IMR-90 (cell line): ENCODE results near the gene SPTLC2. TPM values are rescaled to one million over a fixed set of nuclear protein-coding genes. Genes with fewer than 3 reads are reported as not detected.

Source experiments
- ATAC-seq: fragments of 200-7000 bp; cut with Tn5 transposase; 2 replicates; pipeline ENCODE4 v1.9.1; 2020; ENCODE audit warnings: low read depth, mild to moderate bottlenecking, moderate library complexity
- BruUV-seq: library from RNA; stranded (reverse); fragments of 400-500 nt; replicated peaks from 2 replicates; lab custom pipeline; 2021; lab: Mats Ljungman, UMichigan
- CTCF ChIA-PET: fragments of 300-600 bp; formaldehyde crosslinking; extraction: SDS; loops from one replicate; lab custom pipeline; 2021; ENCODE audit warnings: antibody characterized with exemption; lab: Yijun Ruan, JAX
- POLR2A ChIA-PET: fragments of 300-600 bp; sonication (Branson Sonifier 250); formaldehyde crosslinking; loops from one replicate; lab custom pipeline; 2022; ENCODE audit warnings: antibody characterized with exemption; ENCODE audit not compliant: unreplicated experiment; lab: Charles Lee
- DNase-seq: peaks from one replicate; pipeline ENCODE4 v3.0.0; 2013
- H2AFZ ChIP-seq: replicated peaks from 2 replicates; pipeline ENCODE3; 2013; ENCODE audit warnings: low read length, mild to moderate bottlenecking; ENCODE audit not compliant: poor library complexity
- H2AK5ac ChIP-seq: 2 replicates; pipeline ENCODE4 v1.6.1; 2013; ENCODE audit warnings: low read depth, low read length, inconsistent platforms
- H2AK9ac ChIP-seq: replicated peaks from 2 replicates; pipeline ENCODE3; 2013; ENCODE audit warnings: mild to moderate bottlenecking, low read depth, low read length, moderate library complexity; ENCODE audit not compliant: poor library complexity
- H2BK120ac ChIP-seq: 2 replicates; pipeline ENCODE4 v1.6.1; 2013; ENCODE audit warnings: low read depth, low read length, inconsistent platforms
- H2BK15ac ChIP-seq: 3 replicates; pipeline ENCODE4 v1.6.1; 2013; ENCODE audit warnings: low read depth, low read length, inconsistent platforms
- H2BK20ac ChIP-seq: 2 replicates; pipeline ENCODE4 v1.6.1; 2013; ENCODE audit warnings: low read depth, mild to moderate bottlenecking, inconsistent platforms, low read length, moderate library complexity
- H2BK5ac ChIP-seq: 2 replicates; pipeline ENCODE4 v1.6.1; 2013; ENCODE audit warnings: mild to moderate bottlenecking, low read depth, low read length, inconsistent platforms; ENCODE audit not compliant: poor library complexity, severe bottlenecking
- H3K14ac ChIP-seq: replicated peaks from 2 replicates; pipeline ENCODE4 v1.6.1; 2013; ENCODE audit warnings: low read depth, low read length, inconsistent platforms
- H3K18ac ChIP-seq: 2 replicates; pipeline ENCODE4 v1.6.1; 2013; ENCODE audit warnings: low read depth, low read length, control low read depth
- H3K23ac ChIP-seq: 2 replicates; pipeline ENCODE4 v1.6.1; 2013; ENCODE audit warnings: low read depth, low read length, inconsistent platforms
- H3K27ac ChIP-seq: 2 replicates; pipeline ENCODE4 v1.5.1; 2013; ENCODE audit warnings: mild to moderate bottlenecking, control low read depth, low read length; ENCODE audit not compliant: insufficient read depth
- H3K27me3 ChIP-seq: 2 replicates; pipeline ENCODE4 v1.6.1; 2013; ENCODE audit warnings: low read length; ENCODE audit not compliant: control insufficient read depth, insufficient read depth
- H3K36me3 ChIP-seq: 2 replicates; pipeline ENCODE4 v1.6.1; 2013; ENCODE audit warnings: low read length, mixed read lengths; ENCODE audit not compliant: control insufficient read depth, insufficient read depth
- H3K4ac ChIP-seq: 2 replicates; pipeline ENCODE4 v1.6.1; 2013; ENCODE audit warnings: low read depth, low read length, inconsistent platforms
- H3K4me1 ChIP-seq: 2 replicates; pipeline ENCODE4 v1.6.1; 2013; ENCODE audit warnings: low read length, mixed read lengths; ENCODE audit not compliant: control insufficient read depth, insufficient read depth
- H3K4me2 ChIP-seq: 2 replicates; pipeline ENCODE4 v1.6.1; 2013; ENCODE audit warnings: low read depth, mild to moderate bottlenecking, control low read depth, low read length, moderate library complexity
- H3K4me3 ChIP-seq: 2 replicates; pipeline ENCODE4 v1.5.1; 2013; ENCODE audit warnings: low read depth, mild to moderate bottlenecking, control low read depth, low read length, moderate library complexity; ENCODE audit not compliant: insufficient read depth
- H3K56ac ChIP-seq: 2 replicates; pipeline ENCODE4 v1.6.1; 2013; ENCODE audit warnings: low read length, inconsistent platforms; ENCODE audit not compliant: insufficient read depth; ENCODE audit errors: extremely low read depth
- H3K79me1 ChIP-seq, 2 experiments: 2 replicates each; pipeline ENCODE4 v1.6.1; 2013; ENCODE audit warnings: low read length in 2 of 2, inconsistent platforms in 1 of 2, low read depth in 1 of 2
- H3K9ac ChIP-seq: 2 replicates; pipeline ENCODE4 v1.6.1; 2013; ENCODE audit warnings: low read depth, low read length, control low read depth
- H3K9me1 ChIP-seq: 2 replicates; pipeline ENCODE4 v1.6.1; 2013; ENCODE audit warnings: low read length, inconsistent platforms; ENCODE audit not compliant: insufficient read depth
- H3K9me3 ChIP-seq: 2 replicates; pipeline ENCODE4 v1.6.1; 2013; ENCODE audit warnings: low read length; ENCODE audit not compliant: control insufficient read depth, insufficient read depth
- H4K20me1 ChIP-seq: 2 replicates; pipeline ENCODE4 v1.6.1; 2013; ENCODE audit warnings: low read length, inconsistent platforms; ENCODE audit not compliant: insufficient read depth
- H4K5ac ChIP-seq: 2 replicates; pipeline ENCODE4 v1.6.1; 2013; ENCODE audit warnings: mild to moderate bottlenecking, low read depth, low read length, control low read depth
- H4K8ac ChIP-seq, 2 experiments: 2 replicates each; pipeline ENCODE4 v1.6.1; 2013; ENCODE audit warnings: low read depth in 2 of 2, low read length in 2 of 2, control low read depth in 1 of 2, inconsistent platforms in 1 of 2
- H4K91ac ChIP-seq: 2 replicates; pipeline ENCODE4 v1.6.1; 2013; ENCODE audit warnings: low read depth, low read length, inconsistent platforms; ENCODE audit not compliant: insufficient read depth
- USF2 ChIP-seq: fragments of 150-350 bp; IDR thresholded peaks from 2 replicates; pipeline ENCODE4 v1.6.1; 2017; ENCODE audit warnings: mild to moderate bottlenecking, antibody characterized with exemption, low read length, low read depth
- WGBS, 2 experiments: methylation state at CpG; one replicate each; pipeline versions ENCODE4 v1.1.5 to v1.1.7; 2013; ENCODE audit warnings: missing lambda C conversion rate in 2 of 2; ENCODE audit not compliant: insufficient read length in 1 of 2; ENCODE audit errors: extremely low coverage in 2 of 2; 5-methylcytosine and 5-hydroxymethylcytosine counted together
- dilution Hi-C: fragments of 300-500 bp; cut with HindIII; formaldehyde crosslinking; loops from one replicate; pipeline ENCODE4 v1.14.3; 2018; ENCODE audit warnings: low sequenced_read_pairs; ENCODE audit not compliant: unreplicated experiment
- in situ Hi-C: fragments of 300-500 bp; cut with MboI; formaldehyde crosslinking; loops from 3 replicates; pipeline ENCODE4 v1.14.3; 2019; ENCODE audit warnings: low sequenced_read_pairs, inconsistent platforms, mixed read lengths
- intact Hi-C: fragments of 100-400 bp; cut with micrococcal nuclease; formaldehyde crosslinking; loops from 2 replicates; pipeline ENCODE4 v1.10.0; 2022
- polyA plus RNA-seq, 3 experiments: library from polyadenylated mRNA; depleted of rRNA; stranded (reverse); fragments of >200 nt; gene quantifications; 2 replicates each; pipeline ENCODE4 v1.2.3, GENCODE V29; 2012; ENCODE audit warnings: low replicate concordance in 1 of 3
- total RNA-seq: library from RNA; depleted of rRNA; stranded (reverse); fragments of >200 nt; gene quantifications from 2 replicates; pipeline ENCODE4 v1.2.3, GENCODE V29; 2012

Gene SPTLC2
- total and polyA plus RNA-seq, 2 of the 4 experiments (the other 2 are of a cell fraction) = 22.6 to 68.3 TPM

DNA sequence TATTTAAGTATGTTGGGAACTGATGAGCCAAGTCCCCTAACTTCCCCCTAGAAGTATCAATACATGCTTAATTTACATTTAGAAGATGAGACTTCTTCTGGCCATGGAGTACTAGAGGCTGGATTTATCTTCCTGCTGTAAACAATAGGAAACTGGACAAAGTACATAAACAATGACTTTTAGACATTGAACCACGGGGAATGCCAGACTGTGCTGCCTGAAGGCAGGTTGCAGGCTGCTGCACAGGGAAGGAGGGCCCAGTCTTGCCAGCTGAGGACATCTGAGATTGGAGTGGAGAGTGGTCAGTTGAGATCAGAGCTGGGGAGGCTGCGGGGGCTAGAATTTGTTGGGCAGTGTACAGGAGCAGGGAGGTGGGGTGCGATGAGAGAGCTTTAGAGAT, 93.3 kb downstream of the SPTLC2 start:
- no peak overlapping the region for H2AFZ ChIP-seq
- H4K20me1 ChIP-seq = peaks cover 3% of the 10 kb centered on the region; the same call in 1 of the 2 replicates
- no peak overlapping the region for H2BK5ac ChIP-seq
- intact Hi-C loops = no loop called here
- no TSS peak for BruUV-seq
- POLR2A ChIA-PET = no interaction called here
- no peak overlapping the region for H3K4ac ChIP-seq
- no peaks in the 10 kb centered on the region for H3K27me3 ChIP-seq
- H3K18ac ChIP-seq = no peak overlapping the region
- H4K5ac ChIP-seq = no peak overlapping the region
- no peak for TF ChIP-seq USF2
- ATAC-seq = peak; percentile 37
- H2BK15ac ChIP-seq = no peak overlapping the region
- no peak overlapping the region for H3K4me3 ChIP-seq
- peaks cover 18% of the 10 kb centered on the region for H3K36me3 ChIP-seq
- no peak overlapping the region for H4K91ac ChIP-seq
- CTCF ChIA-PET = no interaction called here
- no peak for DNase-seq
- no CpG with 5 or more reads among the region's 3 CpGs for WGBS, 2 experiments
- no peak overlapping the region for H3K27ac ChIP-seq
- no peak overlapping the region for H4K8ac ChIP-seq
- H3K23ac ChIP-seq = no peak overlapping the region
- no peaks in the 10 kb centered on the region for H3K9me3 ChIP-seq
- H2BK120ac ChIP-seq = no peak overlapping the region
- in situ Hi-C loops = no loop called here
- H2BK20ac ChIP-seq = no peak overlapping the region
- H3K79me1 ChIP-seq = peaks cover 19 to 20% of the 10 kb centered on the region in 2 experiments
- peaks cover 3% of the 10 kb centered on the region; the same call in 1 of the 2 replicates for H3K4me1 ChIP-seq
- no peak overlapping the region for H3K14ac ChIP-seq
- dilution Hi-C loops = no loop called here
- H3K56ac ChIP-seq = no peak overlapping the region
- no peak overlapping the region for H2AK5ac ChIP-seq
- no peak overlapping the region for H3K4me2 ChIP-seq
- no peak overlapping the region for H3K9ac ChIP-seq
- H3K9me1 ChIP-seq = peaks cover 3% of the 10 kb centered on the region; the same call in 1 of the 2 replicates
- H2AK9ac ChIP-seq = no peak overlapping the region
